Keratinocyte (primary cell): ENCODE data around the gene HSPB9. TPM values are rescaled to one million over a fixed set of nuclear protein-coding genes. Genes with fewer than 3 reads are reported as not detected.
"Not testable (repeated sequence)": the region's sequence is repeated elsewhere in the genome, so short reads cannot be mapped to it uniquely, and the experiment has no call there.

ENCODE experiments used
- DNase-seq: peaks from one replicate; pipeline ENCODE4 v3.0.0-alpha.2; 2011; ENCODE audit warnings: low read depth, missing footprints, low spot score
- FAIRE-seq: peaks from 2 replicates; lab custom pipeline; 2011; peaks lifted over from hg19 to GRCh38; lab: Jason Lieb, UNC
- H2AFZ ChIP-seq: 2 replicates; pipeline ENCODE4 v1.6.0; 2012; ENCODE audit warnings: low read length, control low read depth, inconsistent platforms; ENCODE audit not compliant: control insufficient read depth
- H3K27ac ChIP-seq: 2 replicates; pipeline ENCODE4 v1.5.1; 2011; ENCODE audit warnings: low read length; ENCODE audit not compliant: control insufficient read depth, insufficient read depth
- H3K27me3 ChIP-seq: 3 replicates; pipeline ENCODE4 v1.6.0; 2011; ENCODE audit warnings: low read length; ENCODE audit not compliant: control insufficient read depth, insufficient read depth; ENCODE audit errors: extremely low read depth
- H3K36me3 ChIP-seq, 2 experiments: 2 replicates in 1 of 2; 3 replicates in 1 of 2; pipeline ENCODE4 v1.5.1; 2011; ENCODE audit warnings: low read length in 2 of 2, mild to moderate bottlenecking in 1 of 2; ENCODE audit not compliant: control insufficient read depth in 2 of 2, insufficient read depth in 2 of 2; ENCODE audit errors: extremely low read depth in 1 of 2
- H3K4me1 ChIP-seq: 3 replicates; pipeline ENCODE4 v1.5.1; 2011; ENCODE audit warnings: low read length; ENCODE audit not compliant: control insufficient read depth, insufficient read depth; ENCODE audit errors: extremely low read depth
- H3K4me2 ChIP-seq: 3 replicates; pipeline ENCODE4 v1.6.0; 2011; ENCODE audit warnings: low read depth, low read length; ENCODE audit not compliant: control insufficient read depth, insufficient read depth; ENCODE audit errors: extremely low read depth
- H3K4me3 ChIP-seq, 3 experiments: fragments of 200-600 bp in 1 of 3; sonication (generic) in 1 of 3; 2 replicates in 2 of 3; 3 replicates in 1 of 3; pipeline ENCODE4 v1.5.1; 2011 to 2016; ENCODE audit warnings: low read length in 3 of 3, mild to moderate bottlenecking in 3 of 3, control low read depth in 2 of 3, inconsistent platforms in 1 of 3, low read depth in 1 of 3, mixed read lengths in 1 of 3, mixed run types in 1 of 3, moderate library complexity in 1 of 3; ENCODE audit not compliant: control insufficient read depth in 2 of 3, insufficient read depth in 2 of 3; ENCODE audit errors: extremely low read depth in 1 of 3
- H3K79me2 ChIP-seq: 2 replicates; pipeline ENCODE4 v1.6.0; 2012; ENCODE audit warnings: low read length; ENCODE audit not compliant: control insufficient read depth, insufficient read depth
- H3K9ac ChIP-seq: 3 replicates; pipeline ENCODE4 v1.6.0; 2011; ENCODE audit warnings: low read length; ENCODE audit not compliant: control insufficient read depth, insufficient read depth; ENCODE audit errors: extremely low read depth
- H3K9me1 ChIP-seq: 3 replicates; pipeline ENCODE4 v1.6.0; 2011; ENCODE audit warnings: low read length; ENCODE audit not compliant: control insufficient read depth, insufficient read depth; ENCODE audit errors: extremely low read depth
- H3K9me3 ChIP-seq: 2 replicates; pipeline ENCODE4 v1.5.1; 2012; ENCODE audit warnings: low read depth, low read length; ENCODE audit not compliant: control insufficient read depth
- H4K20me1 ChIP-seq: 3 replicates; pipeline ENCODE4 v1.6.0; 2011; ENCODE audit warnings: low read length; ENCODE audit not compliant: control insufficient read depth, insufficient read depth; ENCODE audit errors: extremely low read depth
- EZH2 ChIP-seq: IDR thresholded peaks from one replicate; pipeline ENCODE4 v1.6.1; 2012; ENCODE audit warnings: inconsistent platforms, mild to moderate bottlenecking, low read length, moderate library complexity
- dilution Hi-C: fragments of 300-500 bp; cut with MboI; formaldehyde crosslinking; loops from one replicate; pipeline ENCODE4 v1.7.0; 2020; ENCODE audit warnings: low sequenced_read_pairs; ENCODE audit not compliant: extremely low pct_ligation_motif_present
- polyA plus RNA-seq, 5 experiments: library from polyadenylated mRNA; depleted of rRNA in 3 of 5; stranded (reverse) in 3 of 5; stranded (forward) in 1 of 5; unstranded in 1 of 5; fragments of >200 nt; gene quantifications; 1 replicate in 1 of 5; 2 replicates in 3 of 5; 3 replicates in 1 of 5; pipeline versions ENCODE4 v1.2.1 to v1.2.3, GENCODE V29; 2011 to 2012; ENCODE audit warnings: missing spikeins in 2 of 5, low read depth in 1 of 5, low replicate concordance in 1 of 5
- TF ChIP-seq, protein P1 (sequence below), 3 experiments: IDR thresholded peaks in 1 of 3; conservative IDR thresholded peaks in 1 of 3; optimal IDR thresholded peaks in 1 of 3; 2 replicates in 2 of 3; 3 replicates in 1 of 3; pipeline versions ENCODE3 to v1.5.1; 2011; ENCODE audit warnings: low read length in 3 of 3, mild to moderate bottlenecking in 3 of 3, moderate library complexity in 2 of 3, control low read depth in 1 of 3, inconsistent platforms in 1 of 3; ENCODE audit not compliant: insufficient read depth in 2 of 3; ENCODE audit errors: extremely low read depth in 1 of 3

The HSPB9 gene
- polyA plus RNA-seq, 1 donor (not counting 4 experiments of a cell fraction or from before 2014, with no cell fraction given) = not detected

- H3K9me3 ChIP-seq = no peaks in the 10 kb centered on the region
- peaks cover 79% of the 10 kb centered on the region for H3K79me2 ChIP-seq
- no peak overlapping the region for H3K27ac ChIP-seq
- dilution Hi-C loops = no loop called here
- peaks cover 6% of the 10 kb centered on the region for H4K20me1 ChIP-seq
- H3K9me1 ChIP-seq = peaks cover 2% of the 10 kb centered on the region
- H3K9ac ChIP-seq = no peak overlapping the region
- no peak overlapping the region for H2AFZ ChIP-seq
- H3K4me1 ChIP-seq = no peaks in the 10 kb centered on the region
- H3K27me3 ChIP-seq = no peaks in the 10 kb centered on the region
- no peak for FAIRE-seq
- TF ChIP-seq, protein P1, sequence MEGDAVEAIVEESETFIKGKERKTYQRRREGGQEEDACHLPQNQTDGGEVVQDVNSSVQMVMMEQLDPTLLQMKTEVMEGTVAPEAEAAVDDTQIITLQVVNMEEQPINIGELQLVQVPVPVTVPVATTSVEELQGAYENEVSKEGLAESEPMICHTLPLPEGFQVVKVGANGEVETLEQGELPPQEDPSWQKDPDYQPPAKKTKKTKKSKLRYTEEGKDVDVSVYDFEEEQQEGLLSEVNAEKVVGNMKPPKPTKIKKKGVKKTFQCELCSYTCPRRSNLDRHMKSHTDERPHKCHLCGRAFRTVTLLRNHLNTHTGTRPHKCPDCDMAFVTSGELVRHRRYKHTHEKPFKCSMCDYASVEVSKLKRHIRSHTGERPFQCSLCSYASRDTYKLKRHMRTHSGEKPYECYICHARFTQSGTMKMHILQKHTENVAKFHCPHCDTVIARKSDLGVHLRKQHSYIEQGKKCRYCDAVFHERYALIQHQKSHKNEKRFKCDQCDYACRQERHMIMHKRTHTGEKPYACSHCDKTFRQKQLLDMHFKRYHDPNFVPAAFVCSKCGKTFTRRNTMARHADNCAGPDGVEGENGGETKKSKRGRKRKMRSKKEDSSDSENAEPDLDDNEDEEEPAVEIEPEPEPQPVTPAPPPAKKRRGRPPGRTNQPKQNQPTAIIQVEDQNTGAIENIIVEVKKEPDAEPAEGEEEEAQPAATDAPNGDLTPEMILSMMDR (optimal IDR thresholded peaks at IDR 0.05 in 1 of 3, IDR thresholded peaks at IDR 0.05 in 1 of 3, conservative IDR thresholded peaks at IDR 0.05 in 1 of 3; ENCODE audit: extremely low read depth in 1 of 3, insufficient read depth in 2 of 3, low read length in 3 of 3) = no peak
- TF ChIP-seq EZH2 = no peak
- no peak overlapping the region for H3K4me2 ChIP-seq
- no peak overlapping the region for H3K4me3 ChIP-seq
- peaks cover 25 to 26% of the 10 kb centered on the region in 2 experiments for H3K36me3 ChIP-seq
- DNase-seq = no peak
These were observed 18.8 kb downstream of the HSPB9 start for GRCh38 chr17:42141382-42141781.

- FAIRE-seq = no peak
- Histone ChIP-seq H3K9me3 (no peaks in the 10 kb centered on the region), H3K4me3 (no peak overlapping the region), H3K27me3 (no peaks in the 10 kb centered on the region), H4K20me1 (peaks cover 5% of the 10 kb centered on the region), H3K27ac (no peak overlapping the region), H3K9me1 (peaks cover 2% of the 10 kb centered on the region), H3K4me1 (no peaks in the 10 kb centered on the region), H3K4me2 (no peak overlapping the region), H3K9ac (no peak overlapping the region), H2AFZ (no peak overlapping the region), H3K36me3 (peaks cover 26 to 29% of the 10 kb centered on the region in 2 experiments), H3K79me2 (peaks cover 80% of the 10 kb centered on the region)
- dilution Hi-C loops = no loop called here
- DNase-seq = no peak
- TF ChIP-seq, protein P1 (optimal IDR thresholded peaks at IDR 0.05 in 1 of 3, IDR thresholded peaks at IDR 0.05 in 1 of 3, conservative IDR thresholded peaks at IDR 0.05 in 1 of 3; ENCODE audit: extremely low read depth in 1 of 3, insufficient read depth in 2 of 3, low read length in 3 of 3) = no peak
- TF ChIP-seq EZH2 = no peak
These were observed 19.8 kb downstream of the HSPB9 start for GRCh38 chr17:42142371-42142896.

GRCh38 chr17:42143138-42143537 is 20.5 kb downstream of the HSPB9 start:
- DNase-seq, H3K9me3 ChIP-seq, dilution Hi-C loops, H3K4me1 ChIP-seq, H3K4me3 ChIP-seq, H3K4me2 ChIP-seq, H3K27me3 ChIP-seq, H2AFZ ChIP-seq, H3K9ac ChIP-seq, H3K9me1 ChIP-seq, H3K27ac ChIP-seq, H4K20me1 ChIP-seq, FAIRE-seq: not testable (repeated sequence)
- Histone ChIP-seq H3K36me3 (peaks cover 26 to 29% of the 10 kb centered on the region in 2 experiments), H3K79me2 (peaks cover 79% of the 10 kb centered on the region)
